GM23338 (cell line): ENCODE results near the gene CCDC54. TPM values are rescaled to one million over a fixed set of nuclear protein-coding genes. Genes with fewer than 3 reads are reported as not detected.

Experiments
- ATAC-seq: fragments of 200-7000 bp; cut with Tn5 transposase; 3 replicates; pipeline ENCODE4 v1.9.1; 2020
- DNase-seq: peaks from one replicate; pipeline ENCODE4 v3.0.0-alpha.2; 2015; ENCODE audit warnings: low spot score
- H2AFZ ChIP-seq: fragments of 200-600 bp; sonication (generic); 2 replicates; pipeline ENCODE4 v1.8.0; 2016; ENCODE audit warnings: antibody characterized with exemption, mild to moderate bottlenecking, moderate library complexity
- H3F3A ChIP-seq: fragments of 200-600 bp; sonication (generic); replicated peaks from 2 replicates; pipeline ENCODE4 v1.8.0; 2017; ENCODE audit warnings: antibody characterized with exemption, mixed run types, low read depth
- H3K27ac ChIP-seq: fragments of 200-600 bp; sonication (generic); 2 replicates; pipeline ENCODE4 v1.6.1; 2016; ENCODE audit warnings: low read depth
- H3K27me3 ChIP-seq: fragments of 200-600 bp; sonication (generic); 2 replicates; pipeline ENCODE4 v1.8.0; 2016; ENCODE audit warnings: mild to moderate bottlenecking, mixed run types, moderate library complexity; ENCODE audit not compliant: insufficient read depth
- H3K36me3 ChIP-seq: fragments of 200-600 bp; sonication (generic); 2 replicates; pipeline ENCODE4 v1.8.0; 2016; ENCODE audit warnings: mild to moderate bottlenecking; ENCODE audit not compliant: insufficient read depth
- H3K4me1 ChIP-seq: fragments of 200-600 bp; sonication (generic); 2 replicates; pipeline ENCODE4 v1.8.0; 2016; ENCODE audit warnings: mild to moderate bottlenecking, moderate library complexity; ENCODE audit not compliant: insufficient read depth
- H3K4me2 ChIP-seq: fragments of 200-600 bp; sonication (generic); 2 replicates; pipeline ENCODE4 v1.7.1; 2017; ENCODE audit warnings: mixed run types
- H3K4me3 ChIP-seq: fragments of 200-600 bp; sonication (generic); 2 replicates; pipeline ENCODE4 v1.6.1; 2016; ENCODE audit warnings: mixed run types
- H3K79me2 ChIP-seq: fragments of 200-600 bp; sonication (generic); replicated peaks from 2 replicates; pipeline ENCODE4 v1.8.0; 2017; ENCODE audit warnings: mild to moderate bottlenecking; ENCODE audit not compliant: insufficient read depth
- H3K9me2 ChIP-seq: fragments of 200-600 bp; sonication (generic); 2 replicates; pipeline ENCODE4 v1.8.0; 2017; ENCODE audit not compliant: insufficient read depth
- H4K20me1 ChIP-seq: fragments of 200-600 bp; sonication (generic); replicated peaks from 2 replicates; pipeline ENCODE4 v1.8.0; 2017; ENCODE audit warnings: mild to moderate bottlenecking; ENCODE audit not compliant: insufficient read depth
- H3K27ac Mint-ChIP-seq: 2 replicates; pipeline ENCODE4 v1.8.0; 2020; ENCODE audit warnings: inconsistent platforms, mild to moderate bottlenecking, moderate library complexity, mixed read lengths
- H3K27me3 Mint-ChIP-seq: 3 replicates; pipeline ENCODE4 v1.8.0; 2022; ENCODE audit warnings: low read depth, mild to moderate bottlenecking, moderate library complexity, mixed read lengths, inconsistent platforms; ENCODE audit not compliant: insufficient read depth, poor library complexity
- H3K36me3 Mint-ChIP-seq: 3 replicates; pipeline ENCODE4 v1.8.0; 2021; ENCODE audit warnings: low read depth, mild to moderate bottlenecking, inconsistent platforms, moderate library complexity, mixed read lengths
- H3K4me1 Mint-ChIP-seq: 3 replicates; pipeline ENCODE4 v1.8.0; 2020; ENCODE audit warnings: mild to moderate bottlenecking, inconsistent platforms, mixed read lengths
- H3K4me3 Mint-ChIP-seq: 3 replicates; pipeline ENCODE4 v1.8.0; 2021; ENCODE audit warnings: moderate library complexity, mild to moderate bottlenecking, inconsistent platforms, mixed read lengths
- H3K9me3 Mint-ChIP-seq: 3 replicates; pipeline ENCODE4 v1.8.0; 2020; ENCODE audit warnings: moderate library complexity, mild to moderate bottlenecking, inconsistent platforms, mixed read lengths
- ETS1 ChIP-seq: IDR thresholded peaks from 2 replicates; pipeline ENCODE4 v1.6.1; 2016; ENCODE audit warnings: antibody characterized with exemption
- EZH2 ChIP-seq: fragments of 200-600 bp; sonication (generic); IDR thresholded peaks from one replicate; pipeline ENCODE4 v1.8.0; 2017; ENCODE audit warnings: antibody characterized with exemption, mild to moderate bottlenecking, low read depth; ENCODE audit not compliant: unreplicated experiment
- POLR2AphosphoS5 ChIP-seq: IDR thresholded peaks from 2 replicates; pipeline ENCODE4 v1.6.1; 2016; ENCODE audit warnings: antibody characterized with exemption, low read depth
- REST ChIP-seq: IDR thresholded peaks from one replicate; pipeline ENCODE4 v1.6.1; 2018; ENCODE audit warnings: antibody characterized with exemption; ENCODE audit not compliant: unreplicated experiment
- ZNF114 ChIP-seq: fragments of 250-450 bp; sonication (Bioruptor Pico); IDR thresholded peaks from 2 replicates; pipeline ENCODE4 v1.5.0; 2020; ENCODE audit warnings: mild to moderate bottlenecking, moderate library complexity
- ZNF331 ChIP-seq: fragments of 250-450 bp; sonication (Bioruptor Pico); IDR thresholded peaks from 2 replicates; pipeline ENCODE4 v1.5.0; 2020; ENCODE audit warnings: low read depth, mild to moderate bottlenecking, moderate library complexity
- ZNF462 ChIP-seq: fragments of 250-450 bp; sonication (Bioruptor Pico); IDR thresholded peaks from 2 replicates; pipeline ENCODE4 v1.5.0; 2020; ENCODE audit warnings: mild to moderate bottlenecking, moderate library complexity
- polyA plus RNA-seq: library from polyadenylated mRNA; unstranded; fragments of >200 nt; fragmentation: Nextera tagmentation; extraction: Ambion mirVana; gene quantifications from 2 replicates; pipeline ENCODE4 v1.2.1, GENCODE V29; 2016
- total RNA-seq: library from RNA; depleted of rRNA; stranded (reverse); fragments of >200 nt; shearing (Covaris generic); gene quantifications from 2 replicates; pipeline ENCODE4 v1.2.3, GENCODE V29; 2014

The CCDC54 gene
- total and polyA plus RNA-seq, 2 experiments from 2014 or later, result not detected

- Mint-ChIP-seq H3K27ac (peak overlapping the region; percentile 84; the same call in 1 of the 2 replicates), H3K9me3 (peaks cover 7% of the 10 kb centered on the region; the same call in 2 of the 3 replicates), H3K27me3 (peaks cover 2% of the 10 kb centered on the region), H3K36me3 (peaks cover 11% of the 10 kb centered on the region; the same call in 2 of the 3 replicates), H3K4me3 (no peak overlapping the region), H3K4me1 (peaks cover 19% of the 10 kb centered on the region)
- Histone ChIP-seq H3K27ac (peak overlapping the region; percentile 39; the same call in 1 of the 2 replicates), H3K36me3 (no peaks in the 10 kb centered on the region; the same call in 1 of the 2 replicates), H2AFZ (peak overlapping the region; percentile 30; the same call in 1 of the 2 replicates), H3K4me2 (0 out of 2 replicates have a peak overlapping the region, but pooled peaks have one; percentile 2), H3F3A (no peaks in the 10 kb centered on the region), H3K4me3 (no peak overlapping the region), H3K4me1 (peaks cover 34% of the 10 kb centered on the region), H4K20me1 (no peaks in the 10 kb centered on the region), H3K79me2 (no peaks in the 10 kb centered on the region), H3K9me2 (no peaks in the 10 kb centered on the region), H3K27me3 (no peaks in the 10 kb centered on the region)
- ATAC-seq (peak; percentile 26; the same call in 1 of the 3 replicates), DNase-seq (peak; percentile 59)
- peak; percentile 40; the same call in 1 of the 2 replicates for TF ChIP-seq ETS1
- TF ChIP-seq ZNF114 (CRISPR knock-in tag), result no peak
Measured at GRCh38 chr3:107367353-107367752, 9.9 kb upstream of the CCDC54 start.

GRCh38 chr3:107368654-107369398 is 8.4 kb upstream of the CCDC54 start:
- Mint-ChIP-seq H3K27me3 (peaks cover 4% of the 10 kb centered on the region), H3K4me1 (peaks cover 24% of the 10 kb centered on the region), H3K9me3 (peaks cover 7% of the 10 kb centered on the region; the same call in 2 of the 3 replicates), H3K4me3 (no peak overlapping the region), H3K36me3 (peaks cover 11% of the 10 kb centered on the region; the same call in 2 of the 3 replicates), H3K27ac (no peak overlapping the region)
- Histone ChIP-seq H3K9me2 (no peaks in the 10 kb centered on the region), H3K4me1 (peaks cover 38% of the 10 kb centered on the region), H3K27me3 (no peaks in the 10 kb centered on the region), H3K79me2 (no peaks in the 10 kb centered on the region), H3K27ac (no peak overlapping the region), H3K4me3 (no peak overlapping the region), H3K36me3 (no peaks in the 10 kb centered on the region; the same call in 1 of the 2 replicates), H3F3A (no peaks in the 10 kb centered on the region), H3K4me2 (no peak overlapping the region), H2AFZ (no peak overlapping the region), H4K20me1 (no peaks in the 10 kb centered on the region)
- no peak for ATAC-seq
- no peak for DNase-seq
- no peak for TF ChIP-seq POLR2AphosphoS5
- TF ChIP-seq EZH2, result no peak
- TF ChIP-seq ZNF331, result no peak
- TF ChIP-seq REST, result no peak
- TF ChIP-seq ZNF462 (CRISPR knock-in tag), result no peak
- no peak for TF ChIP-seq ZNF114 (CRISPR knock-in tag)
- TF ChIP-seq ETS1, result no peak
